HG02678 (cell line): ENCODE measurements around the gene KDR.

ENCODE experiments used
- ATAC-seq: cut with Tn5 transposase; IDR thresholded peaks from one replicate; pipeline ENCODE4 v1.9.1; 2021; ENCODE audit warnings: mild to moderate bottlenecking, moderate library complexity; ENCODE audit not compliant: unreplicated experiment

The KDR gene

DNA sequence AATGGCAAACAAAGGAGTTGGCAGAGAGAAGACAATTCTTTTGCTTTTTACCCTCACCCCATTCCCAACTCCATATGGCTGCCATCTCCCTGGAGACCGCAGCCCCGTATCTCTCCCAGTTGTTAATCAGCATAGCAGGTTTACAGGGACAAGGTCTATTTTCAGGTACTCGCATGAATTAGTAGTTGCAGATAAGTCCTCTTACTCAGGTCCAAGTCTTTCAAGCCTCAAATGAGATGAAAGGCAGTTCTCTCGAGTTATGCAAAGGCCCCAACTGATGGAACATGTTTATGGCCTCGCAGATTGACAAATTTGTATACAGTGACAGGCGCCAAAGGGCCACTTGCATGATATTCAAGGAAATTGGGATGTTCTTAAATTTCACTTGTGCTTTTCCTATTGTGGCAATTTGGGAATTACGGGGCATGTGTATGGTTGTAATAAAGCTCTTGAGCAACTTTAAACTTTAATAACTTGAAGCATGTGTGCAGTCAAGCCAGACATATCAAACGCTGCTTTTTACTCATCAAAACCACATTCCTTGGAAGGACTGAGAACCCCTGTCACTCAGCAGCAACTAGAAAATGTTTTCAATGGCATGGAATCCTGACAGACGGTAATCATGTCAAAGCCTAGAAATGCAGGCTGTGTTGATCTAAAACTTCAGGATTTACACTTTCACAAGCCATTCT lies 45.1 kb downstream of the KDR start:
- no peak for ATAC-seq

GRCh38 chr4:55079451-55080173 lies 45.8 kb downstream of the KDR start:
- no peak for ATAC-seq

DNA sequence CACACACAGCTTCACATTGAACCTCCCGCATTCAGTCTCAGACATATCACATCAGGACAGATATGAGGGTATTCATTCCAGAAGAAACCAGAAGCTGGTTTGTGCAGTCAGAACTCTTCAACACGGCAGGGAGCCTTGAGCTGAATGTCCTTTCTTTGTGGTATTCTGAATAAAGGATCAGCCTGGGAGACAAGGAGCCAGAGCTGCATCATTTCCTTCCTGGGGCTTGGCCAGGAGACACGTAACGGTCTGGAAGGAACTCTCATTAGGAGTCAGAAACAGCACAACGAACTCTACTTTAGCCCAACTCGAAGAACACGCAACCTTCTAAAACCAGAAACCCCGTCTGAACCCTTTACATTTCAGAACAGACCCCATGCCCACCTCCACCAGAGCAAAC lies 46.4 kb downstream of the KDR start:
- ATAC-seq: no peak

GRCh38 chr4:55077577-55077976 lies 47.8 kb downstream of the KDR start:
- no peak for ATAC-seq

DNA sequence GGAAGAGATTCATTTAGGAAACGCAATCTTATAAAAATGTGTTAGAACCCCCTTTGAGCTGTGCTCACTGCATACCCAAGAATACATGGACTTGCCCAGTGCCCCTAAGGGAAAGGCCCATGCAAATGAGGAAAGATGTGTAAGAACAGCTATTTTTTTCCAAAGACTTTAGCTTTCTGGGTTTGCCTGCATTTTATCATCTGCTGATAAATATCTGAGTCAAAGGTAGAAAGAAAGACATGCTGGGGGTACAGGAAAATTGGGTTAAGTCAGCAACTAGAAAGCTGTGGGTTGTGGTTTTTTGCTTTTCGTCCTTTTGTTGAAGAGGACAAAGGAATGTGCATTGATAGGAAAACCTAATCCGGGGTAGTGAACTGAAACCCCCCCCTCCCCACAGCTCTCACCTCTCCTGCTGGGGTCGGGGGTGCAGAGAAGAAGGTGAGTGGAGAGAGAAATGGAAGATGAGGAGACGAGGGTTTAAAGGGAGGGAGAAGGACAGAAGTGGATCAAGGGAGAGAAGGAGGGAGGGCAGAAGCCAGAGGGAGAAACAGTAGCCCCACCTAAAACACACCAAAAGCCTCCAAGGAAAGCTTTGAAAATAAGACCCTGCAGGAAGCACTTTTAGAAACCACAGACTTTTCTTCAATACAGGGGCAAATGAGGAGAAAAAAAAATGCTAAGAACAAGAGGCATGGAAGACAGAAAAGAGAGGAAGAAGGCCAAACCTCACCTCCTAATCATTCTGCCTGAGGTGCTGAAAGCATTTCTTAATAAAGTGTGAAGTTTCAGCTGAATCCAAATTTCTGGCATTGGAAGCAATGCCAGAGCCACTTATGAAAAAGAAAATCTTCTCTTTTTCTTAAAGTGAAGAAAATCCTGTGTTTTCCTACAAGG lies 49.3 kb downstream of the KDR start:
- no peak for ATAC-seq

DNA sequence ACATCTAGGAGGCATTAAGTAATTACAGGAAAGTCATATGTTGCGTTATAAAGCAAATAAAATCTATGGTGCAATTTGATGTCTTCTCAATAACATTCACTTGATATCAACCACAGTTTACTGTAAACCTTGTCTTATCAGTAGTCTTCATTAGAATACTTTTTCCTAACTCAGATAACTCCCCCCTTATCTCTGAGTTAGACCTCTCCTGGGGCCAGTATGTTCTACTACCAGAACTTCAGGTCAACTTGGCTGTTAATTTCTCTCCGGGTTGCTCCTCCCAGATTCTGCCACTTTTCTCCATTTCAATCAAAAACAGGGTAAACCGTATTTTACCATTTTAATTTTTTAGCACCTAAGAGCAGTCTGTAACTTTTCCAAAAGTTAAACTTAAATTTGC lies 50.0 kb downstream of the KDR start:
- no peak for ATAC-seq

DNA sequence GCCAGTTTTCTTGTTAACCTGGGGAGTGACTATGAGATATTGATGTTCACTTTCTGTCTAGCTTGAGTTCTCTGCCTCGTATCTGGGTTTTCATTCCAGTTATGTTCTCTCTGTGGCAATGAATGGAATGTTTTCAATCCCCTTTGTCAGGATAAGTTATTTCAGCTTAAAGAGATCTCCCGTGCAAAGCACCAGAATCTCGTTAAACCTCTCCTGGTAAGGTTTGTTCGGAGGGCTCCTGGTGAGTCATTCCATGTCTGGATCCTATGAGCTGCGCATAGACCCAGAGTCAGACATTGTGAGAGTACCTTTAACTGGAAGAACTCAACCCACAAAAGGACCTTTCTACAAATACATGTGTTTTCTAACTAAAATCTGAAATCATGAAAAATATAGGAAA lies 51.0 kb downstream of the KDR start:
- no peak for ATAC-seq

DNA sequence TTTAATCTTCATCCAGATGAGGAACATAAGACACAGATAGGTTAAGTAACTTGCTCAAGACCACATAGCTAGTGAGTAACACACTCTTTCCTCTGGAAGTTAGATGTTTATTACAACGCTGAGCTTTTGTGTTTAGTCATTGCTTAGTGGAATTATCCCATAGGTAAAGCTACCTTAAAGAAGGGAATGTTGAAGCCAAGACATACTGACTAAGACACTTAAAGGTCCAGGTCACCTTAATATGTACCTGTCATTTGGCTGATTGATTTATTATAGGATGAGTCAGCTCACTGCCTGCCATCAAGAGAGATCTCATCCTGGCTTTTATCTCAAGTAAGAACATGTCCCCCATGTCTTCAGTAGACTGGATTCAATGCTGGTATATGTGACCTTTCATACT lies 53.4 kb downstream of the KDR start:
- ATAC-seq: no peak

- no peak for ATAC-seq
These were observed 56.1 kb downstream of the KDR start for GRCh38 chr4:55069248-55069647.

GRCh38 chr4:55068522-55068921 lies 56.9 kb downstream of the KDR start:
- no peak for ATAC-seq

DNA sequence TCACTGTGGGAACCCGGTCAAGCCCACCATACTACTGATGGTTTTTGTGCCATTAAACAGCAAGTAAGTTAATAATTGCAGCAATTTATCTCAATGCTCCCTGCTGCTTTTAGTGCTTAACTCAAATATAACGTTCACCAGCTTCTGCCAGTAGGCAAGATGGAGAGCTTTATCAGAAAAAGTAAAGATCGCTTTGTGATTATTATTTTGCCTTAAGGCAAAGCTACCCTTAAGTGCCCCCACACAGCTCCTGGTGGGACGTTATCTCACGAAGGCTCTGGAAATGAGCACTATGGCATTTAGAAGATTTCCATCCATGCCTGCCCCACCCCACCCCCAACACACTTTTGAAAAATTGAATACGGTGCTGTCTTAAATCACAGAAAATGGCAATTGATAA lies 59.4 kb downstream of the KDR start:
- no peak for ATAC-seq

DNA sequence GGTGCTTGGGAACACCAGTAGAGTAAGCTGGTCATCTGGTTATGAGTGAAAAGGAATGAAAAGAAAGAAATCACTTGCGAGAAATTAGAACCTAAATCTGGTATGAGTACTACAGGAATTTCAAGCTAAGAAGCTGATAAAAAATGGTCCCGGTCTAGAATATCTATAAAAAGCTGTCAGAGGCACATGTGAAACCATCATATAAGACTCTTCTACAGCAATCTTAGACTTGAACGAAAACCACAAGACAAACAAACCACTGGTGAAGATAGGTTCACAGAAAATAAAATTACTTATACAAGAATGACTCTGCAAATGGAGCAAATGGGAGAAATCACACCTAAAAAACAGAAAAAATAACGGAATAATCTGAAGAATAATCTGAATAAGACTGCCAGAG lies 69.9 kb downstream of the KDR start:
- ATAC-seq: no peak

DNA sequence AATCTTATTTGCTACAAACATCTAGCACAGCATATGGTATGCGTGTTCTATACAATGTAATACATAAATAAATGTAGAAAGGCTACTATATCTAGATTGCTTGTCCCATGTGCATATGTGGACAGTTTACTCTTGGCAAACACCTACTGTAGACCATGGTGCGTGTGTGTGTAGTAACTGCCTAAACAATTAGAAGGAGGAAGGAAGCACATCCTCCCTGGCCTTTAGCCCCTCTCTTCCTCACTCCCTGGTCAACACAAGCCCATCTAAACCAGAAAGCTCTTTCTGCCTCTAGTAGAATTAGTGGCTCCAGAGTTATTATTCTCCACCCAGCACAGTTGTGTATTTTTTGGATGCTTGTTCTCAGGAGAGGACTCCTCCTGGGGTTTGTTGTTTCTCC lies 73.9 kb downstream of the KDR start:
- ATAC-seq: no peak

DNA sequence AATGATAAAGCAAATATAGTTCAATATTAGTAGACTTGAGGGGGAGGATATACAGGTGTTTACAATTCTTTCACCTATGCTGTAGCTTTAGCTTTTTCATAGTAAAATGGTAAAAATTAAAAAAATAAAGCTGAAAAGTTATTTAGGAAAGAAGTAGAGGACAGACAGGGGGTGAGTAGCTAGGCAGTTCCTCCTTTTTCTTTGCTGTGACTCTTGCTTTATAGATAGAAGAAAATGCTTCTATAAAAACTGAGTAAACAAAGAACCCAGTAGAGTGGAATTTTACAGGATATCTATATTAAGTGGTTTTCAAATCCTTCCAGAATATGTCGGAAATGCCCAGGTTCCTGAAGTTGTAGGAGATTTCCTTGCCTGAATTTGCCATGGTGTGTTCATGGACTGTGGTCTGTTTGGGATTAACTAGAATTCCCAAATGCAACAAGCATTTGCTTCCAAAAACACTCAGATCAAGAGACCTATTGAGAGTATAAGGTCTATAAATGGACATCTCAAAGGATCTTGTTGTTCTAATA lies 74.9 kb downstream of the KDR start:
- ATAC-seq: no peak

DNA sequence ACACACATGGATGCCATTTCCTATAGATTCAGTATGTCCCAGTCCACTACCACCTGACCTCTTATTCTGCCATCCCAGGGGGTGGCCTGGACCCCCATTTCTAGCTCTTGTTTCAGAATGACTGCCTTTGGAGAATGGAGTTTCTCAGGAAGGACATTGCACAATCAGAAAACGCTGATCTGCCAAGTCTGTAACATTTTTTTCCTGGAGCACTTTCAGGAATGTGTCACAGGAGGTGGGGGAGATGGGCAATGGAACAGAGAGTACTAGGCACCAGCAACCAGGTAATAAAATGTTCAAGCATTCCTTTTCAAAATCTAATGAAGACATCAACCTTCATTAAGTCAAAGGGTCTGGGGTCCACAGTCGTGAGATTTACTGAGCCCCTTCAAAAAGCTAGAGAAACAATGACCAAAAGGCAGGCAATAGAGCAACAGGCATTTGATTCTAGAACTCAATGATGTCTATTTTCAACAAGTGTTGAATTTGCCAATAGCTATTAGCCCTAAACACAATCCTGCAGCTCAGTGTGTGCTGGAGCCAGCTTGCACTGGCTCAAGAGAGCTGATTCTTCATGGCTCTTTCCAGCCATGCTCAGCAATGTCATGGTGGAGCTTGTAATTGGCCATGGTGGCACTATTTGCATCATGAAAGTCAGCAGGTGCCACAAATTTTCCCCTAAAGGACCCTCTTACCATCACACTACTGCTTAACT lies 87.1 kb downstream of the KDR start:
- no peak for ATAC-seq

- ATAC-seq: no peak
These were observed 87.7 kb downstream of the KDR start for GRCh38 chr4:55037728-55038127.

DNA sequence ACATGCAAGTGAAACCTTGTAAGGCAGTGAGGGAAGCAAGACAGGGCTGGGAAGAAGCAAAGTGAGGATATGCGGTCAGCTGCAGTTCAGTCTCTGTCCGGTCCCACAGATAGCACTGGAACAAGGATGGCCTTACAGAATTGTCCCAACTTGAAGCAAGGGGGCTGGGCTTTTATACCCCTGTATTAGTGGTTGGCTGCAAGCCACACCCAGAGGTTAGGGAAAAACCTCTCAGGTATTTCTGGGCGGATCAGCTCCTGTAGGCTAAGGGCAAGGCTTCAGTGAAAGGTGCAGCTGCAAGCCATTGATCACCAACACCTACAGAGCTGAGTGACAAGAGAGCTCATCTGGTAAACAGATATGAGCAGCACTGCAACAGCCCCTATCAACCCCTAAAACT lies 89.0 kb downstream of the KDR start:
- no peak for ATAC-seq

DNA sequence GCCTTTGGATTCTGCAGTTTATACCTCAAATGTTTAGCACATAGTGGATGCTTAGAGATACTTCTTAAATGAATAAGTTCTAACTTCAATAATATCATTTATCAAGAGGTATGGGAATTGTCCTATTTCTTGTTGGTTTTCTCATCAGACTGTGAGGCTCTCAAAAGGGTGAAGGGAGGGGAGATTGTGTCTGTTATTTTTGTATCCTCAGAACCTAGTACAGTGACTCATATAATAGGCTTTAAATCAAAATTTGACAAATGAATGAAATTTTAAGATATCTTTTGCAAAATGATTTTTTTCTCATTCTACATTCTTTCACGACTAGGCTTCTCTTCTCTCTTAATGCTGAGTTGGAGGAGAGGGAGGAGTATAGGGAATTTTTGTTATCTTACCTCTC lies 89.5 kb downstream of the KDR start:
- no peak for ATAC-seq

GRCh38 chr4:55033296-55033695 lies 92.1 kb downstream of the KDR start:
- ATAC-seq: no peak

DNA sequence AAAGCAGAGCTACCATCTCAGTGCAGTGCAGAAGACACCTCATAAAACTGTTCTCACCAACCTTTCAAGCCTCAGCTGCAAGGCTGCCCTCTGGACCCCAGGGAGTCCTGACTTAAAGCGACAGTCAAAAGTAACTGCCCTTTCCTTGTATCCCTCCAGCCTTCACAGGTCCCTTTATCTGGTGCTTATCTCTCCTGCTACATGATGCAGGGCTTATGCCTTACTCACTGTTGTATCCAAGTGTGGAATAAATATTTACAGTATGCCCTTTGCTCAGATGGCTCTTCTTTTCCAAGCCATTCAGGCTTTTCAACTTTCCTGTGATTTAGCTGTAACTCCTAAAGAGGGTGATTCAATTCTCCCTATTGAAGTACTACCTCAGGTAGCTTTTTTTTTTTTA lies 92.6 kb downstream of the KDR start:
- no peak for ATAC-seq

DNA sequence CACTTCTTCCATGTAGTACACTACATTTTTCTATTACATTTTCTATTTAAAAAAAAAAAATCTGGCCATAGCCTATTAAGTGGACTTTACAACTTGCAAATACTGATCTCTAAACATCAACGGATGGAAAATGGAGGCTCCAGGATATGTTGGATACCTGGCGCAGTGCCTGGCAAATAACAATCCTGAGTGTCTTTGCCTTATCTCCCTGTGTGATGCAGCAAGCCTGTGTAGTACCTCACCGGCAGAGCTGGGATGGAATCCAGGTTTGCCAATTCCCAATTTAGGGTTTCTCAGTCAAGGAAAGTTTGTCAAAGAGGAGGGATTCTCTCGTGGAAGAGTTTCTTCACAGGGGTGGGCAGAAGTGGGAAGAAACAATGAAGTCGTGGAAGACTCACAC lies 93.2 kb downstream of the KDR start:
- no peak for ATAC-seq
